HEK293 (cell line): ENCODE results near the gene ZCCHC24.
A peak's percentile ranks its signal among the peaks of the same experiment; 100 is the strongest.

Experiments
- CTCF ChIA-PET: fragments of 350-600 bp; formaldehyde crosslinking; extraction: SDS; loops from one replicate; lab custom pipeline; 2021; ENCODE audit warnings: antibody characterized with exemption; lab: Yijun Ruan, JAX
- POLR2A ChIA-PET: fragments of 300-600 bp; formaldehyde crosslinking; extraction: SDS; loops from one replicate; lab custom pipeline; 2020; ENCODE audit warnings: antibody characterized with exemption, inconsistent platforms; lab: Yijun Ruan, JAX
- H3K27ac ChIP-seq: fragments of 200-500 bp; sonication (Bioruptor generic); 2 replicates; pipeline ENCODE4 v1.5.1; 2014; ENCODE audit warnings: low read depth, low read length, control low read depth, inconsistent platforms; ENCODE audit errors: extremely low read depth
- H3K36me3 ChIP-seq, 2 experiments: fragments of 200-500 bp in 1 of 2; sonication (Bioruptor generic) in 1 of 2; 1 replicate in 1 of 2; 2 replicates in 1 of 2; pipeline ENCODE4 v1.5.1; 2014 to 2017; ENCODE audit warnings: inconsistent platforms in 2 of 2, low read length in 2 of 2; ENCODE audit not compliant: control insufficient read depth in 2 of 2, insufficient read depth in 1 of 2
- H3K4me1 ChIP-seq: fragments of 200-500 bp; sonication (Bioruptor generic); 2 replicates; pipeline ENCODE4 v1.5.1; 2014; ENCODE audit warnings: mild to moderate bottlenecking, low read length, inconsistent platforms; ENCODE audit not compliant: control insufficient read depth, insufficient read depth
- H3K4me3 ChIP-seq: 2 replicates; pipeline ENCODE4 v1.5.1; 2011; ENCODE audit warnings: low read depth, mild to moderate bottlenecking, control low read depth, low read length, moderate library complexity
- H3K9me3 ChIP-seq: fragments of 200-500 bp; sonication (Bioruptor generic); 2 replicates; pipeline ENCODE4 v1.5.1; 2014; ENCODE audit warnings: low read depth, low read length, inconsistent platforms; ENCODE audit not compliant: control insufficient read depth, insufficient read depth
- BCL11A ChIP-seq: fragments of 450-650 bp; formaldehyde crosslinking; IDR thresholded peaks from 2 replicates; pipeline ENCODE4 v1.5.1; 2016; ENCODE audit warnings: low read depth, missing biosample characterization, missing genetic modification characterization
- EGR2 ChIP-seq: fragments of 450-650 bp; formaldehyde crosslinking; IDR thresholded peaks from 2 replicates; pipeline ENCODE4 v1.5.1; 2016; ENCODE audit warnings: low read depth, missing biosample characterization, missing genetic modification characterization
- GLI2 ChIP-seq: fragments of 450-650 bp; formaldehyde crosslinking; IDR thresholded peaks from 2 replicates; pipeline ENCODE4; 2017; ENCODE audit warnings: missing biosample characterization, missing genetic modification characterization, low read depth, borderline replicate concordance
- HIC1 ChIP-seq: fragments of 450-650 bp; formaldehyde crosslinking; IDR thresholded peaks from 2 replicates; pipeline ENCODE4 v1.5.1; 2016; ENCODE audit warnings: missing biosample characterization, missing genetic modification characterization
- KLF7 ChIP-seq: fragments of 450-650 bp; formaldehyde crosslinking; IDR thresholded peaks from 2 replicates; pipeline ENCODE4 v1.5.1; 2016; ENCODE audit warnings: missing biosample characterization, missing genetic modification characterization, borderline replicate concordance
- PRDM1 ChIP-seq: fragments of 450-650 bp; formaldehyde crosslinking; IDR thresholded peaks from 2 replicates; pipeline ENCODE4; 2016; ENCODE audit warnings: missing biosample characterization, missing genetic modification characterization
- ZBTB17 ChIP-seq: fragments of 450-650 bp; formaldehyde crosslinking; IDR thresholded peaks from 2 replicates; pipeline ENCODE4 v1.5.1; 2016; ENCODE audit warnings: missing biosample characterization, missing genetic modification characterization
- ZBTB26 ChIP-seq: fragments of 450-650 bp; formaldehyde crosslinking; optimal IDR thresholded peaks from 2 replicates; pipeline ENCODE3; 2016; ENCODE audit warnings: missing biosample characterization, mild to moderate bottlenecking, missing genetic modification characterization
- ZEB2 ChIP-seq: fragments of 450-650 bp; formaldehyde crosslinking; IDR thresholded peaks from 2 replicates; pipeline ENCODE4 v1.5.1; 2016; ENCODE audit warnings: missing biosample characterization, missing genetic modification characterization
- ZNF121 ChIP-seq: fragments of 450-650 bp; formaldehyde crosslinking; IDR thresholded peaks from 2 replicates; pipeline ENCODE4 v1.5.1; 2016; ENCODE audit warnings: missing biosample characterization, missing genetic modification characterization
- ZNF132 ChIP-seq: fragments of 450-650 bp; formaldehyde crosslinking; IDR thresholded peaks from 2 replicates; pipeline ENCODE4 v1.5.1; 2017; ENCODE audit warnings: missing biosample characterization, missing genetic modification characterization, borderline replicate concordance
- ZNF133 ChIP-seq: fragments of 450-650 bp; formaldehyde crosslinking; IDR thresholded peaks from 2 replicates; pipeline ENCODE4 v1.5.1; 2016; ENCODE audit warnings: missing biosample characterization, missing genetic modification characterization
- ZNF248 ChIP-seq: fragments of 450-650 bp; formaldehyde crosslinking; IDR thresholded peaks from 2 replicates; pipeline ENCODE4 v1.5.1; 2017; ENCODE audit warnings: missing biosample characterization, missing genetic modification characterization
- ZNF266 ChIP-seq: fragments of 450-650 bp; formaldehyde crosslinking; IDR thresholded peaks from 2 replicates; pipeline ENCODE4 v1.5.1; 2016; ENCODE audit warnings: missing biosample characterization, missing genetic modification characterization, low read depth
- ZNF341 ChIP-seq: fragments of 450-650 bp; formaldehyde crosslinking; IDR thresholded peaks from 2 replicates; pipeline ENCODE4; 2016; ENCODE audit warnings: low read depth, missing biosample characterization, missing genetic modification characterization
- ZNF513 ChIP-seq: fragments of 450-650 bp; IDR thresholded peaks from 2 replicates; pipeline ENCODE4 v1.5.1; 2018; ENCODE audit warnings: missing biosample characterization, missing genetic modification characterization
- ZNF555 ChIP-seq: fragments of 450-650 bp; formaldehyde crosslinking; conservative IDR thresholded peaks from 2 replicates; pipeline ENCODE4 v1.5.1; 2017; ENCODE audit warnings: missing biosample characterization, mild to moderate bottlenecking, missing genetic modification characterization, inconsistent platforms
- ZNF558 ChIP-seq: fragments of 450-650 bp; formaldehyde crosslinking; IDR thresholded peaks from 2 replicates; pipeline ENCODE4 v1.5.1; 2016; ENCODE audit warnings: missing biosample characterization, missing genetic modification characterization
- ZNF561 ChIP-seq: fragments of 450-650 bp; IDR thresholded peaks from 2 replicates; pipeline ENCODE4 v1.5.1; 2018; ENCODE audit warnings: missing biosample characterization, missing genetic modification characterization, borderline replicate concordance
- ZNF580 ChIP-seq: fragments of 450-650 bp; formaldehyde crosslinking; IDR thresholded peaks from 2 replicates; pipeline ENCODE4 v1.5.1; 2016; ENCODE audit warnings: missing biosample characterization, missing genetic modification characterization
- ZNF585B ChIP-seq: fragments of 450-650 bp; formaldehyde crosslinking; IDR thresholded peaks from 2 replicates; pipeline ENCODE4 v1.5.1; 2016; ENCODE audit warnings: missing biosample characterization, missing genetic modification characterization
- ZNF707 ChIP-seq: fragments of 450-650 bp; formaldehyde crosslinking; IDR thresholded peaks from 2 replicates; pipeline ENCODE4 v1.5.1; 2016; ENCODE audit warnings: missing biosample characterization, missing genetic modification characterization
- ZSCAN4 ChIP-seq: fragments of 450-650 bp; formaldehyde crosslinking; IDR thresholded peaks from 2 replicates; pipeline ENCODE4 v1.5.1; 2017; ENCODE audit warnings: missing biosample characterization, missing genetic modification characterization

The ZCCHC24 gene

GRCh38 chr10:79483299-79483698 lies 37.9 kb upstream of the ZCCHC24 start:
- no peak overlapping the region for H3K27ac ChIP-seq
- CTCF ChIA-PET, result interaction anchor here (0.5 to 1.6 kb wide), 4 partner anchors 11 to 55 kb away, joined by 3 to 5 read pairs (median 4); no protein-coding TSS in a partner anchor
- POLR2A ChIA-PET, result no interaction called here

GRCh38 chr10:79482741-79483140 lies 37.3 kb upstream of the ZCCHC24 start:
- TF ChIP-seq ZNF266 (tag by site-specific recombination) (no peak), ZNF707 (tag by site-specific recombination) (no peak), ZNF341 (tag by site-specific recombination) (no peak), ZNF585B (no peak), ZNF580 (tag by site-specific recombination) (no peak), ZNF555 (tag by site-specific recombination) (no peak), ZNF561 (no peak), ZNF121 (tag by site-specific recombination) (no peak), ZBTB26 (no peak), EGR2 (tag by site-specific recombination) (no peak), ZNF513 (tag by site-specific recombination) (no peak), BCL11A (tag by site-specific recombination) (no peak), ZEB2 (tag by site-specific recombination) (no peak), ZNF248 (tag by site-specific recombination) (no peak)
- TF ChIP-seq, all 188 proteins: peak for 0
- H3K27ac ChIP-seq, result no peak overlapping the region
- no peaks in the 10 kb centered on the region for H3K9me3 ChIP-seq
- no peaks in the 10 kb centered on the region for H3K4me1 ChIP-seq
- H3K36me3 ChIP-seq, result no peaks in the 10 kb centered on the region
- H3K4me3 ChIP-seq, result no peak overlapping the region
- ChIA-PET CTCF (interaction anchor here (0.5 to 1.6 kb wide), 4 partner anchors 11 to 55 kb away, joined by 3 to 5 read pairs (median 4); no protein-coding TSS in a partner anchor), POLR2A (no interaction called here)

More at GRCh38 chr10:79483299-79483698, 37.9 kb upstream of the ZCCHC24 start:
- H3K36me3 ChIP-seq, result no peaks in the 10 kb centered on the region
- TF ChIP-seq PRDM1 (tag by site-specific recombination) (peak; percentile 55), GLI2 (no peak), ZSCAN4 (tag by site-specific recombination) (peak; percentile 55; the same call in 1 of the 2 replicates), KLF7 (tag by site-specific recombination) (no peak)
- no peaks in the 10 kb centered on the region for H3K9me3 ChIP-seq
- H3K4me3 ChIP-seq, result no peak overlapping the region
- no peaks in the 10 kb centered on the region for H3K4me1 ChIP-seq

- ChIA-PET POLR2A (no interaction called here), CTCF (interaction anchor here (1.3 to 1.6 kb wide), 2 partner anchors 14 to 108 kb away, joined by 5 to 8 read pairs; no protein-coding TSS in a partner anchor)
- no peak overlapping the region for H3K4me3 ChIP-seq
- no peak for TF ChIP-seq ZNF132 (tag by site-specific recombination)
- TF ChIP-seq ZBTB17 (tag by site-specific recombination), result peak; percentile 57
- TF ChIP-seq ZNF133 (tag by site-specific recombination), result peak; percentile 80
- TF ChIP-seq HIC1, result no peak
- 0 out of 2 replicates have a peak, but pooled peaks have one; percentile 43 for TF ChIP-seq ZNF558 (tag by site-specific recombination)
- H3K27ac ChIP-seq, result no peak overlapping the region
- H3K36me3 ChIP-seq, result no peaks in the 10 kb centered on the region
- H3K9me3 ChIP-seq, result no peaks in the 10 kb centered on the region
- H3K4me1 ChIP-seq, result no peaks in the 10 kb centered on the region
Measured at GRCh38 chr10:79482304-79482703, 36.9 kb upstream of the ZCCHC24 start.
